Loucy (cell line): ENCODE measurements around the gene CPSF4.

Experiments
- H2AFZ ChIP-seq: fragments of 200-600 bp; sonication (generic); 2 replicates; pipeline ENCODE4 v1.6.0; 2016; ENCODE audit warnings: antibody characterized with exemption, mild to moderate bottlenecking, low read length, moderate library complexity
- H3F3A ChIP-seq: fragments of 200-600 bp; 2 replicates; pipeline ENCODE4 v1.6.0; 2016; ENCODE audit warnings: antibody characterized with exemption, low read depth, mild to moderate bottlenecking
- H3K27me3 ChIP-seq: fragments of 200-600 bp; sonication (generic); 2 replicates; pipeline ENCODE4 v1.6.1; 2014; ENCODE audit warnings: low read length, mild to moderate bottlenecking; ENCODE audit not compliant: insufficient read depth, poor library complexity, severe bottlenecking
- H3K36me3 ChIP-seq: fragments of 200-600 bp; sonication (generic); 2 replicates; pipeline ENCODE4 v1.6.1; 2016; ENCODE audit warnings: low read length; ENCODE audit not compliant: insufficient read depth
- H3K4me1 ChIP-seq: fragments of 200-600 bp; sonication (generic); 2 replicates; pipeline ENCODE4 v1.5.1; 2014; ENCODE audit warnings: low read length, mild to moderate bottlenecking; ENCODE audit not compliant: insufficient read depth, poor library complexity, severe bottlenecking
- H3K4me2 ChIP-seq: fragments of 200-600 bp; sonication (generic); 2 replicates; pipeline ENCODE4 v1.6.0; 2014; ENCODE audit warnings: antibody characterized with exemption, low read length, low read depth, mild to moderate bottlenecking; ENCODE audit not compliant: poor library complexity, severe bottlenecking
- H3K4me3 ChIP-seq: fragments of 200-600 bp; sonication (generic); 2 replicates; pipeline ENCODE4 v1.5.1; 2014; ENCODE audit warnings: low read length, mild to moderate bottlenecking, mixed read lengths; ENCODE audit not compliant: poor library complexity, severe bottlenecking
- H3K79me2 ChIP-seq: fragments of 200-600 bp; sonication (generic); 2 replicates; pipeline ENCODE4 v1.6.1; 2014; ENCODE audit warnings: low read length; ENCODE audit not compliant: insufficient read depth
- H3K9ac ChIP-seq: fragments of 200-600 bp; sonication (generic); 2 replicates; pipeline ENCODE4 v1.6.0; 2014; ENCODE audit warnings: mild to moderate bottlenecking, low read depth, low read length, moderate library complexity; ENCODE audit not compliant: poor library complexity, severe bottlenecking
- H3K9me2 ChIP-seq: fragments of 200-600 bp; sonication (generic); replicated peaks from 2 replicates; pipeline ENCODE4 v1.6.1; 2016; ENCODE audit warnings: low read depth, low read length, mixed read lengths
- H3K9me3 ChIP-seq: fragments of 200-600 bp; sonication (generic); 2 replicates; pipeline ENCODE4 v1.6.1; 2014; ENCODE audit warnings: mild to moderate bottlenecking, antibody characterized with exemption, low read length, low read depth; ENCODE audit not compliant: insufficient read depth
- H4K20me1 ChIP-seq: fragments of 200-600 bp; sonication (generic); 2 replicates; pipeline ENCODE4 v1.6.0; 2014; ENCODE audit warnings: antibody characterized with exemption, low read length, mild to moderate bottlenecking; ENCODE audit not compliant: insufficient read depth, poor library complexity, severe bottlenecking
- EZH2phosphoT487 ChIP-seq: fragments of 200-600 bp; IDR thresholded peaks from 2 replicates; pipeline ENCODE4 v1.6.1; 2018; ENCODE audit warnings: antibody characterized with exemption, mild to moderate bottlenecking, moderate library complexity, borderline replicate concordance
- TF ChIP-seq, protein P1 (sequence below): fragments of 200-600 bp; sonication (generic); conservative IDR thresholded peaks from 2 replicates; pipeline ENCODE4 v1.5.1; 2014; ENCODE audit warnings: mild to moderate bottlenecking, antibody characterized with exemption, low read length

Gene CPSF4

GRCh38 chr7:99394188-99394502, 44.6 kb upstream of the CPSF4 start:
- no peaks in the 10 kb centered on the region for H3K9me3 ChIP-seq
- H3K79me2 ChIP-seq: no peaks in the 10 kb centered on the region
- H3K4me3 ChIP-seq: no peak overlapping the region
- no peaks in the 10 kb centered on the region for H3K27me3 ChIP-seq
- TF ChIP-seq, protein P1, sequence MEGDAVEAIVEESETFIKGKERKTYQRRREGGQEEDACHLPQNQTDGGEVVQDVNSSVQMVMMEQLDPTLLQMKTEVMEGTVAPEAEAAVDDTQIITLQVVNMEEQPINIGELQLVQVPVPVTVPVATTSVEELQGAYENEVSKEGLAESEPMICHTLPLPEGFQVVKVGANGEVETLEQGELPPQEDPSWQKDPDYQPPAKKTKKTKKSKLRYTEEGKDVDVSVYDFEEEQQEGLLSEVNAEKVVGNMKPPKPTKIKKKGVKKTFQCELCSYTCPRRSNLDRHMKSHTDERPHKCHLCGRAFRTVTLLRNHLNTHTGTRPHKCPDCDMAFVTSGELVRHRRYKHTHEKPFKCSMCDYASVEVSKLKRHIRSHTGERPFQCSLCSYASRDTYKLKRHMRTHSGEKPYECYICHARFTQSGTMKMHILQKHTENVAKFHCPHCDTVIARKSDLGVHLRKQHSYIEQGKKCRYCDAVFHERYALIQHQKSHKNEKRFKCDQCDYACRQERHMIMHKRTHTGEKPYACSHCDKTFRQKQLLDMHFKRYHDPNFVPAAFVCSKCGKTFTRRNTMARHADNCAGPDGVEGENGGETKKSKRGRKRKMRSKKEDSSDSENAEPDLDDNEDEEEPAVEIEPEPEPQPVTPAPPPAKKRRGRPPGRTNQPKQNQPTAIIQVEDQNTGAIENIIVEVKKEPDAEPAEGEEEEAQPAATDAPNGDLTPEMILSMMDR: no peak
- no peak for TF ChIP-seq EZH2phosphoT487
- H4K20me1 ChIP-seq: peaks cover 5% of the 10 kb centered on the region
- H3F3A ChIP-seq: no peaks in the 10 kb centered on the region
- H3K4me2 ChIP-seq: no peak overlapping the region
- peaks cover 89% of the 10 kb centered on the region; the same call in 1 of the 2 replicates for H3K36me3 ChIP-seq
- H3K9me2 ChIP-seq: no peaks in the 10 kb centered on the region
- no peaks in the 10 kb centered on the region for H3K4me1 ChIP-seq
- H3K9ac ChIP-seq: no peak overlapping the region
- H2AFZ ChIP-seq: no peak overlapping the region

- no peaks in the 10 kb centered on the region for H3K4me1 ChIP-seq
- H2AFZ ChIP-seq: no peak overlapping the region
- H3K27me3 ChIP-seq: no peaks in the 10 kb centered on the region
- no peak overlapping the region for H3K4me2 ChIP-seq
- TF ChIP-seq, protein P1: no peak
- no peak for TF ChIP-seq EZH2phosphoT487
- no peak overlapping the region for H3K9ac ChIP-seq
- H3K4me3 ChIP-seq: no peak overlapping the region
- H3K36me3 ChIP-seq: peaks cover 92% of the 10 kb centered on the region; the same call in 1 of the 2 replicates
- no peaks in the 10 kb centered on the region for H3K9me3 ChIP-seq
- peaks cover 5% of the 10 kb centered on the region for H4K20me1 ChIP-seq
- no peaks in the 10 kb centered on the region for H3K9me2 ChIP-seq
- no peaks in the 10 kb centered on the region for H3F3A ChIP-seq
- H3K79me2 ChIP-seq: no peaks in the 10 kb centered on the region
Measured at GRCh38 chr7:99395616-99396327, 43.0 kb upstream of the CPSF4 start.

DNA sequence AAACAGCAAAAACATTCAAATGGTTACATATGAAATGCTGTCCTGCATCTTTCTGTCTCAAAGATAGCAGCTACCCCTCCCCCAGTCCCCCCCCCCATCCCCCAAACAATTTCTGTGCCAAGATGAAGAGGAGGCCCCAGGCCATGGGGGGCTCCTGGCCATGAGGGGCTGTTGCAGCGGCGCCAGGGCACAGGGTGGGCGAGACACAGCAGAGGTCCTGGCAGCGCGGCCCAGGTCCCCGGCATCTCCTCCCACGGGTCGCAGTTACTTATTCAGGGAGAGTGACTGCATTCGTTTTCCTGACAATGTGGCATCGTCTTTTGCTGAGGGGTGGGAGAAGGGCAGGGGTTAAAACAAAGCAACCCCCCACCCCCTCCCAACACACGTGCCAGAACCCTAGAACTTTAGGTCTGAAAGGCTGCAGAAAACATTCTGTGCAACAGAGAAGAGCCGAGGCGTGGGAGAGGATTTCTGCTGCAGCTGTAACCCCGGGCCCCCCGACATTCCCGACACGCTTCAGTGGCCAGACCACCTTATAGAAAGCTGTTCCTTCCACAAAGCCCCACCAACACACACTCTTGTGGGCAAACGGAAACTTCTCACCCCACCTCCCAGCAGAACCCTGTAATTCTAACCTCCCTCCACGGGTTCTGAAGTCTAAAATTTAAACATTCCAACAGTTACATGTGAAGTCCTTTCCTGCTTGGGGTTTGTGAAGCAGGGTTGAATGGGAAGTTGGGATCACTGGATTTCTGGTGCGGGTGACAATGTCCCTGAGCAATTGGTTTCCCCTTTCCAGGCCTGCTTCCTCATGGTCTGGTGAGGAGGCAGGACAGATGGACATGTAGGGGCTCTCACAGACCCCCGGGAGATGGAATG, 42.1 kb upstream of the CPSF4 start:
- H2AFZ ChIP-seq: no peak overlapping the region
- no peaks in the 10 kb centered on the region for H3F3A ChIP-seq
- H3K79me2 ChIP-seq: no peaks in the 10 kb centered on the region
- no peak overlapping the region for H3K4me2 ChIP-seq
- no peaks in the 10 kb centered on the region for H3K9me3 ChIP-seq
- no peak overlapping the region for H3K4me3 ChIP-seq
- peaks cover 89% of the 10 kb centered on the region; the same call in 1 of the 2 replicates for H3K36me3 ChIP-seq
- TF ChIP-seq, protein P1: no peak
- TF ChIP-seq EZH2phosphoT487: no peak
- no peak overlapping the region for H3K9ac ChIP-seq
- no peaks in the 10 kb centered on the region for H3K4me1 ChIP-seq
- peaks cover 5% of the 10 kb centered on the region for H4K20me1 ChIP-seq
- H3K9me2 ChIP-seq: no peaks in the 10 kb centered on the region
- no peaks in the 10 kb centered on the region for H3K27me3 ChIP-seq
